CD8-positive, alpha-beta memory T cell (primary cell): ENCODE data around the gene STUM. TPM values are rescaled to one million over a fixed set of nuclear protein-coding genes. Genes with fewer than 3 reads are reported as not detected.
A peak's percentile ranks its signal among the peaks of the same experiment; 100 is the strongest.

Experiments
- CTCF ChIA-PET: fragments of 350-600 bp; sonication (Branson Sonifier 250); formaldehyde crosslinking; loops from one replicate; lab custom pipeline; 2021; ENCODE audit warnings: antibody characterized with exemption; lab: Charles Lee
- POLR2A ChIA-PET: fragments of 350-600 bp; sonication (Branson Sonifier 250); formaldehyde crosslinking; loops from one replicate; lab custom pipeline; 2021; ENCODE audit warnings: antibody characterized with exemption; lab: Charles Lee
- DNase-seq, 5 donors: peaks; one replicate each; pipeline versions ENCODE4 v3.0.0 to v3.0.0-alpha.2; 2020 to 2022; ENCODE audit warnings: mixed read lengths in 1 of 5
- H3K27ac ChIP-seq: one replicate; pipeline ENCODE4 v1.7.0; 2013; ENCODE audit warnings: low read depth, mild to moderate bottlenecking, low read length, moderate library complexity
- H3K27me3 ChIP-seq: 2 replicates; pipeline ENCODE4 v1.7.0; 2013; ENCODE audit warnings: low read length, mild to moderate bottlenecking; ENCODE audit not compliant: insufficient read depth, poor library complexity, severe bottlenecking
- H3K36me3 ChIP-seq: 2 replicates; pipeline ENCODE4 v1.7.0; 2013; ENCODE audit warnings: mild to moderate bottlenecking, low read length, moderate library complexity; ENCODE audit not compliant: insufficient read depth
- H3K4me1 ChIP-seq: 2 replicates; pipeline ENCODE4 v1.7.0; 2013; ENCODE audit warnings: mild to moderate bottlenecking, low read length, moderate library complexity; ENCODE audit not compliant: insufficient read depth
- H3K4me3 ChIP-seq: 2 replicates; pipeline ENCODE4 v1.7.0; 2013; ENCODE audit warnings: mild to moderate bottlenecking, low read length
- H3K9me3 ChIP-seq: 2 replicates; pipeline ENCODE4 v1.7.0; 2013; ENCODE audit warnings: mild to moderate bottlenecking, low read length
- H3K27ac Mint-ChIP-seq, 8 donors: one replicate each; pipeline ENCODE4 v1.8.0; 2020 to 2021; ENCODE audit warnings: mixed read lengths in 8 of 8, mild to moderate bottlenecking in 6 of 8, inconsistent platforms in 3 of 8, moderate library complexity in 3 of 8
- H3K27me3 Mint-ChIP-seq, 2 donors: one replicate each; pipeline ENCODE4 v1.8.0; 2020 to 2021; ENCODE audit warnings: mixed read lengths in 2 of 2, mild to moderate bottlenecking in 1 of 2, moderate library complexity in 1 of 2
- H3K36me3 Mint-ChIP-seq, 3 donors: one replicate each; pipeline ENCODE4 v1.8.0; 2020 to 2021; ENCODE audit warnings: mixed read lengths in 3 of 3, inconsistent platforms in 1 of 3, mild to moderate bottlenecking in 1 of 3
- H3K4me1 Mint-ChIP-seq, 3 donors: one replicate each; pipeline ENCODE4 v1.8.0; 2020 to 2021; ENCODE audit warnings: mixed read lengths in 3 of 3, inconsistent platforms in 1 of 3, mild to moderate bottlenecking in 1 of 3
- H3K4me3 Mint-ChIP-seq, 7 donors: one replicate each; pipeline ENCODE4 v1.8.0; 2020 to 2021; ENCODE audit warnings: mixed read lengths in 7 of 7, mild to moderate bottlenecking in 6 of 7, moderate library complexity in 4 of 7, inconsistent platforms in 2 of 7
- H3K9me3 Mint-ChIP-seq, 5 donors: one replicate each; pipeline ENCODE4 v1.8.0; 2020 to 2022; ENCODE audit warnings: mixed read lengths in 5 of 5, mild to moderate bottlenecking in 3 of 5, moderate library complexity in 2 of 5, inconsistent platforms in 1 of 5
- polyA plus RNA-seq: library from polyadenylated mRNA; unstranded; fragments of 300-500 nt; fragmentation: Illumina TruSeq; gene quantifications from one replicate; pipeline ENCODE4 v1.2.3, GENCODE V29; 2021
- total RNA-seq, 2 experiments: library from RNA; stranded (reverse); gene quantifications; one replicate each; pipeline ENCODE4 v1.2.3, GENCODE V29; 2021

Gene STUM
- total and polyA plus RNA-seq, 3 experiments from 2014 or later, result 0.13 TPM; not detected in 2

- Histone ChIP-seq H3K9me3 (no peaks in the 10 kb centered on the region), H3K27me3 (no peaks in the 10 kb centered on the region), H3K4me1 (peaks cover under 1% of the 10 kb centered on the region), H3K27ac (no peak overlapping the region), H3K36me3 (no peaks in the 10 kb centered on the region), H3K4me3 (no peak overlapping the region)
- Mint-ChIP-seq H3K36me3 (peaks cover 0 to 41% (median 2%) of the 10 kb centered on the region in 3 donors), H3K4me3 (peak overlapping the region in 3 of 7 donors; percentile 26 to 45 (median 37)), H3K9me3 (no peaks in the 10 kb centered on the region), H3K4me1 (peaks cover 0 to 62% (median 42%) of the 10 kb centered on the region in 3 donors), H3K27ac (peak overlapping the region in 5 of 8 donors; percentile 64 to 92 (median 86)), H3K27me3 (no peaks in the 10 kb centered on the region)
- DNase-seq, result no peak
- CTCF ChIA-PET, result interaction anchor here (1.4 kb wide), 1 partner anchor 54 kb away, joined by 3 read pairs; no protein-coding TSS in a partner anchor
- POLR2A ChIA-PET, result no interaction called here
Observed at GRCh38 chr1:226657895-226658545, 109.5 kb downstream of the STUM start.

GRCh38 chr1:226658546-226659125 is 110.1 kb downstream of the STUM start:
- peaks cover 0 to 68% (median 48%) of the 10 kb centered on the region in 3 donors for H3K4me1 Mint-ChIP-seq
- H3K27me3 Mint-ChIP-seq, result no peaks in the 10 kb centered on the region
- H3K4me3 Mint-ChIP-seq, result peak overlapping the region in 1 of 7 donors; percentile 32
- Histone ChIP-seq H3K4me1 (peaks cover 7% of the 10 kb centered on the region), H3K9me3 (no peaks in the 10 kb centered on the region), H3K4me3 (no peak overlapping the region), H3K27ac (no peak overlapping the region), H3K36me3 (no peaks in the 10 kb centered on the region), H3K27me3 (no peaks in the 10 kb centered on the region)
- ChIA-PET CTCF (interaction anchor here (1.4 kb wide), 1 partner anchor 54 kb away, joined by 3 read pairs; no protein-coding TSS in a partner anchor), POLR2A (no interaction called here)
- H3K27ac Mint-ChIP-seq, result peak overlapping the region in 5 of 8 donors; percentile 64 to 92 (median 86)
- no peaks in the 10 kb centered on the region for H3K9me3 Mint-ChIP-seq
- DNase-seq, result peak in 1 of 5 donors; percentile 28
- peaks cover 0 to 41% (median 2%) of the 10 kb centered on the region in 3 donors for H3K36me3 Mint-ChIP-seq

Other genes starting within 250 kb of the STUM start
- gene LIN9, start 239.6 kb upstream of the STUM start, total RNA-seq, result 10 to 100 TPM; 10.0 to 10.7 TPM
- gene LIN9, start 239.6 kb upstream of the STUM start, polyA plus RNA-seq, result 3.5 TPM
- 100 to 1,000 TPM; 224 to 234 TPM for gene PARP1, start 140.7 kb upstream of the STUM start, total RNA-seq
- 137 TPM for gene PARP1, start 140.7 kb upstream of the STUM start, polyA plus RNA-seq
- gene ITPKB, start 190.5 kb downstream of the STUM start, total RNA-seq, result 10 to 100 TPM; 37.7 to 39.6 TPM
- 50.1 TPM for gene ITPKB, start 190.5 kb downstream of the STUM start, polyA plus RNA-seq